ENCODE measurements around the gene DENND2D. TPM values are rescaled to one million over a fixed set of nuclear protein-coding genes. Genes with fewer than 3 reads are reported as not detected.

DENND2D gene
- polyA plus RNA-seq, 1 experiment = 1.3 TPM

- CTCF ChIA-PET = no interaction called here
- no peak for TF ChIP-seq CTCF (IDR thresholded peaks at IDR 0.05; ENCODE audit: low read depth, low read length)
- no peak overlapping the region for H3K27ac ChIP-seq (ENCODE audit: low read depth, low read length)
- POLR2A ChIA-PET = no interaction called here
- DNase-seq (ENCODE audit: low read depth, low spot score) = no peak
- no peaks in the 10 kb centered on the region for H3K9me3 ChIP-seq (ENCODE audit: control insufficient read depth, insufficient read depth, low read length)
- H3K27me3 ChIP-seq (ENCODE audit: control insufficient read depth, insufficient read depth, low read length) = peaks cover 4% of the 10 kb centered on the region
- H3K4me3 ChIP-seq (ENCODE audit: low read depth, low read length) = no peak overlapping the region
Observed at GRCh38 chr1:111241797-111242196, 41.4 kb upstream of the DENND2D start.

GRCh38 chr1:111238056-111238795 is 37.8 kb upstream of the DENND2D start:
- POLR2A ChIA-PET = no interaction called here
- Histone ChIP-seq H3K27me3 (ENCODE audit: control insufficient read depth, insufficient read depth, low read length) (peaks cover 4% of the 10 kb centered on the region), H3K27ac (ENCODE audit: low read depth, low read length) (no peak overlapping the region), H3K4me3 (ENCODE audit: low read depth, low read length) (no peak overlapping the region), H3K9me3 (ENCODE audit: control insufficient read depth, insufficient read depth, low read length) (no peaks in the 10 kb centered on the region)
- no peak for DNase-seq (ENCODE audit: low read depth, low spot score)
- TF ChIP-seq CTCF (IDR thresholded peaks at IDR 0.05; ENCODE audit: low read depth, low read length) = no peak
- CTCF ChIA-PET = no interaction called here

- Histone ChIP-seq H3K27me3 (ENCODE audit: control insufficient read depth, insufficient read depth, low read length) (peaks cover 4% of the 10 kb centered on the region), H3K4me3 (ENCODE audit: low read depth, low read length) (no peak overlapping the region), H3K27ac (ENCODE audit: low read depth, low read length) (no peak overlapping the region), H3K9me3 (ENCODE audit: control insufficient read depth, insufficient read depth, low read length) (no peaks in the 10 kb centered on the region)
- TF ChIP-seq CTCF (IDR thresholded peaks at IDR 0.05; ENCODE audit: low read depth, low read length) = no peak
- ChIA-PET POLR2A (no interaction called here), CTCF (no interaction called here)
- DNase-seq (ENCODE audit: low read depth, low spot score) = no peak
Observed at GRCh38 chr1:111236806-111237205, 36.4 kb upstream of the DENND2D start.

DNA sequence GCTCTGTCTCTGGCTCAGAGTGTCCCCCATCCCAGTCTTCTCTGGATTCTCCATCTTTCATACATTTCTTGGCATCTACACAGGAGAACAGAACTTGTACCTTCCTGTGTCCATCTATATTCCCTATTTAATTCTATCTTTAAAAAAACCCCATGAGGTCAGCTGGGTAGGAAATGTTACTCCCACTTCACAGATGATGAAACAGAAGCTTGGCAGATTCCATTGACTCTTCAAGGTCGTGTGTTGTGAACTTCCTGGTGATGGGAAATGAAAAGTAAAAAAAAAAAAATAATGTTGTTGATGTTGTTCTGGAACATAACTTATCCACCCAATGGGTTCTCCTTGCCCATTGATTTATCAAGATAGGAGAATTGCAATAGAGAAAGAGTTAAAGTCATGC is 35.9 kb upstream of the DENND2D start:
- POLR2A ChIA-PET = no interaction called here
- Histone ChIP-seq H3K9me3 (ENCODE audit: control insufficient read depth, insufficient read depth, low read length) (no peaks in the 10 kb centered on the region), H3K27ac (ENCODE audit: low read depth, low read length) (no peak overlapping the region), H3K27me3 (ENCODE audit: control insufficient read depth, insufficient read depth, low read length) (peaks cover 4% of the 10 kb centered on the region), H3K4me3 (ENCODE audit: low read depth, low read length) (no peak overlapping the region)
- CTCF ChIA-PET = no interaction called here
- no peak for DNase-seq (ENCODE audit: low read depth, low spot score)
- TF ChIP-seq CTCF (IDR thresholded peaks at IDR 0.05; ENCODE audit: low read depth, low read length) = no peak

GRCh38 chr1:111234866-111235265 is 34.4 kb upstream of the DENND2D start:
- ChIA-PET CTCF (no interaction called here), POLR2A (no interaction called here)
- DNase-seq (ENCODE audit: low read depth, low spot score) = no peak
- H3K9me3 ChIP-seq (ENCODE audit: control insufficient read depth, insufficient read depth, low read length) = no peaks in the 10 kb centered on the region
- H3K27me3 ChIP-seq (ENCODE audit: control insufficient read depth, insufficient read depth, low read length) = peaks cover 4% of the 10 kb centered on the region
- no peak for TF ChIP-seq CTCF (IDR thresholded peaks at IDR 0.05; ENCODE audit: low read depth, low read length)
- H3K27ac ChIP-seq (ENCODE audit: low read depth, low read length) = no peak overlapping the region
- no peak overlapping the region for H3K4me3 ChIP-seq (ENCODE audit: low read depth, low read length)

All from AG04450 (cell line).